ENCODE data around the gene MAGEF1. TPM values are rescaled to one million over a fixed set of nuclear protein-coding genes. Genes with fewer than 3 reads are reported as not detected.

Gene MAGEF1
- total RNA-seq, 1 experiment from 2014 or later, result 31.9 TPM

DNA sequence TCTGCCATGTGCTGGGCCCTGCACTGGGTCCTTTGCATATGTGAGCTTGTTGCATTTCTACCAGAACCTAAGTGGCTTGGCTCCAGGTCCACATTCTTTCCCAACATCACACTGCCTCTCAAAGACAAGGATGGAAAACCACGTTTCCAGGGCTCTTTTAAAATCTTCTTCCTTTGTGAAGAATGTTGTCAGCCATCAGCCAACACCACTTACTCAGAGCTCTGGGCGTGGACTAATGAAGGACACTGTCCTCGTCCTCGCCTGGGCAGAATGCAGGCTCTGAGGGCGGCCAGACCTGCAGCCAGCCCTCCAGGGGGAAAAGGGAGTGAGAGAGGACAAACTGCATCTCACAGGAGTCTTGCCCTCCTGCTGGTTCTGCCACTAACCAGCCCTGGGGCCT, 49.7 kb downstream of the MAGEF1 start:
- Histone ChIP-seq H2AK5ac (ENCODE audit: insufficient read length, low read length) (no peak overlapping the region), H4K5ac (ENCODE audit: insufficient read length, low read depth, low read length) (no peak overlapping the region), H2BK15ac (ENCODE audit: low read depth, low read length) (no peak overlapping the region), H3K9ac (ENCODE audit: extremely low read depth, insufficient read length, low read length) (no peak overlapping the region), H3K23me2 (ENCODE audit: insufficient read length, low read depth, low read length, poor library complexity, severe bottlenecking) (no peaks in the 10 kb centered on the region), H3K4me1 (ENCODE audit: insufficient read depth, low read length) (peaks cover 12% of the 10 kb centered on the region; the same call in 1 of the 2 replicates), H3K14ac (ENCODE audit: insufficient read depth, low read length) (no peak overlapping the region), H3K23ac (ENCODE audit: insufficient read length, low read depth, low read length) (no peak overlapping the region), H4K20me1 (ENCODE audit: control insufficient read depth, insufficient read depth, insufficient read length) (no peaks in the 10 kb centered on the region), H4K91ac (ENCODE audit: insufficient read length, low read depth, low read length) (no peak overlapping the region), H2BK20ac (ENCODE audit: low read depth, low read length, poor library complexity, severe bottlenecking) (no peak overlapping the region), H3K18ac (ENCODE audit: insufficient read length, low read depth, low read length) (no peak overlapping the region), H2BK120ac (ENCODE audit: low read depth, low read length, poor library complexity, severe bottlenecking) (no peak overlapping the region), H3K4me2 (ENCODE audit: insufficient read depth, insufficient read length, low read length) (no peak overlapping the region), H3K9me3 (ENCODE audit: control insufficient read depth, low read depth, low read length) (no peaks in the 10 kb centered on the region), H3K4ac (ENCODE audit: low read depth, low read length) (no peak overlapping the region), H2AFZ (ENCODE audit: low read length) (no peak overlapping the region), H3K79me1 (ENCODE audit: insufficient read depth, low read depth, low read length, poor library complexity, severe bottlenecking) (no peaks in the 10 kb centered on the region), H3T11ph (ENCODE audit: low read length) (no peak overlapping the region), H3K27ac (ENCODE audit: insufficient read length, low read depth, low read length) (no peak overlapping the region), H2BK5ac (ENCODE audit: insufficient read length, low read length) (no peak overlapping the region), H3K56ac (ENCODE audit: insufficient read length, low read depth, low read length) (no peak overlapping the region), H2BK12ac (ENCODE audit: insufficient read length, low read depth, low read length) (no peak overlapping the region), H3K79me2 (ENCODE audit: insufficient read depth, low read length) (no peaks in the 10 kb centered on the region), H4K8ac (replicated peaks; ENCODE audit: insufficient read length, low read depth, low read length) (no peak overlapping the region), H3K27me3 (ENCODE audit: insufficient read depth, low read length) (no peaks in the 10 kb centered on the region)
- peaks cover 48 to 79% of the 10 kb centered on the region in 2 experiments for H3K4me1 Mint-ChIP-seq
- no peak overlapping the region for H3K4me3 Mint-ChIP-seq
- TF ChIP-seq, protein P1, sequence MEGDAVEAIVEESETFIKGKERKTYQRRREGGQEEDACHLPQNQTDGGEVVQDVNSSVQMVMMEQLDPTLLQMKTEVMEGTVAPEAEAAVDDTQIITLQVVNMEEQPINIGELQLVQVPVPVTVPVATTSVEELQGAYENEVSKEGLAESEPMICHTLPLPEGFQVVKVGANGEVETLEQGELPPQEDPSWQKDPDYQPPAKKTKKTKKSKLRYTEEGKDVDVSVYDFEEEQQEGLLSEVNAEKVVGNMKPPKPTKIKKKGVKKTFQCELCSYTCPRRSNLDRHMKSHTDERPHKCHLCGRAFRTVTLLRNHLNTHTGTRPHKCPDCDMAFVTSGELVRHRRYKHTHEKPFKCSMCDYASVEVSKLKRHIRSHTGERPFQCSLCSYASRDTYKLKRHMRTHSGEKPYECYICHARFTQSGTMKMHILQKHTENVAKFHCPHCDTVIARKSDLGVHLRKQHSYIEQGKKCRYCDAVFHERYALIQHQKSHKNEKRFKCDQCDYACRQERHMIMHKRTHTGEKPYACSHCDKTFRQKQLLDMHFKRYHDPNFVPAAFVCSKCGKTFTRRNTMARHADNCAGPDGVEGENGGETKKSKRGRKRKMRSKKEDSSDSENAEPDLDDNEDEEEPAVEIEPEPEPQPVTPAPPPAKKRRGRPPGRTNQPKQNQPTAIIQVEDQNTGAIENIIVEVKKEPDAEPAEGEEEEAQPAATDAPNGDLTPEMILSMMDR (conservative IDR thresholded peaks at IDR 0.05), result no peak
- peaks cover 11% of the 10 kb centered on the region for H3K27me3 Mint-ChIP-seq (ENCODE audit: low read depth)
- no peaks in the 10 kb centered on the region for H3K36me3 Mint-ChIP-seq (ENCODE audit: insufficient read depth in 1 of 3, low read depth in 3 of 3)
- no CpG with 5 or more reads among the region's 5 CpGs for WGBS (ENCODE audit: extremely low coverage, insufficient read length, low lambda C conversion rate)
- H3K9me3 Mint-ChIP-seq, result peaks cover 0 to 3% of the 10 kb centered on the region in 2 experiments; a peak in 1 of 5 replicates
- no peak overlapping the region for H3K27ac Mint-ChIP-seq
- DNase-seq, result no peak
